Stomach smooth muscle (tissue), 2 donors: ENCODE measurements around the gene SH3TC1.

Source experiments
- H3K27ac ChIP-seq: one replicate; pipeline ENCODE4 v1.7.0; 2013; ENCODE audit warnings: mild to moderate bottlenecking, low read length, inconsistent platforms
- H3K27me3 ChIP-seq, 2 donors: one replicate each; pipeline ENCODE4 v1.7.0; 2013; ENCODE audit warnings: low read length in 2 of 2; ENCODE audit not compliant: insufficient read depth in 2 of 2, control insufficient read depth in 1 of 2
- H3K36me3 ChIP-seq, 2 donors: one replicate each; pipeline ENCODE4 v1.7.0; 2013; ENCODE audit warnings: low read length in 2 of 2; ENCODE audit not compliant: control insufficient read depth in 2 of 2, insufficient read depth in 2 of 2
- H3K4me1 ChIP-seq: one replicate; pipeline ENCODE4 v1.7.0; 2013; ENCODE audit warnings: low read length; ENCODE audit not compliant: control insufficient read depth, insufficient read depth
- H3K4me3 ChIP-seq, 2 donors: one replicate each; pipeline ENCODE4 v1.7.0; 2013; ENCODE audit warnings: low read length in 2 of 2
- H3K9ac ChIP-seq, 2 donors: one replicate each; pipeline ENCODE4 v1.7.0; 2013; ENCODE audit warnings: low read length in 2 of 2, mild to moderate bottlenecking in 1 of 2
- H3K9me3 ChIP-seq, 2 donors: one replicate each; pipeline ENCODE4 v1.7.0; 2013; ENCODE audit warnings: low read length in 2 of 2; ENCODE audit not compliant: control insufficient read depth in 2 of 2
- donor health status: healthy.
- donor health status: Pancreatic carcinoma.

SH3TC1 gene

GRCh38 chr4:8247047-8247930 is 48.2 kb downstream of the SH3TC1 start:
- no peak overlapping the region for H3K4me3 ChIP-seq
- no peak overlapping the region for H3K27ac ChIP-seq
- H3K4me1 ChIP-seq: peaks cover 4% of the 10 kb centered on the region
- no peaks in the 10 kb centered on the region for H3K27me3 ChIP-seq
- H3K9ac ChIP-seq: no peak overlapping the region
- no peaks in the 10 kb centered on the region for H3K36me3 ChIP-seq
- no peaks in the 10 kb centered on the region for H3K9me3 ChIP-seq

- Histone ChIP-seq H3K9me3 (no peaks in the 10 kb centered on the region), H3K9ac (no peak overlapping the region), H3K4me3 (no peak overlapping the region), H3K27me3 (no peaks in the 10 kb centered on the region), H3K4me1 (no peaks in the 10 kb centered on the region), H3K27ac (no peak overlapping the region), H3K36me3 (no peaks in the 10 kb centered on the region)
Measured at GRCh38 chr4:8248091-8248490, 49.0 kb downstream of the SH3TC1 start.

GRCh38 chr4:8250227-8250626 is 51.1 kb downstream of the SH3TC1 start:
- no peaks in the 10 kb centered on the region for H3K36me3 ChIP-seq
- H3K4me3 ChIP-seq: no peak overlapping the region
- no peak overlapping the region for H3K27ac ChIP-seq
- no peak overlapping the region for H3K9ac ChIP-seq
- no peaks in the 10 kb centered on the region for H3K4me1 ChIP-seq
- H3K27me3 ChIP-seq: no peaks in the 10 kb centered on the region
- H3K9me3 ChIP-seq: no peaks in the 10 kb centered on the region

DNA sequence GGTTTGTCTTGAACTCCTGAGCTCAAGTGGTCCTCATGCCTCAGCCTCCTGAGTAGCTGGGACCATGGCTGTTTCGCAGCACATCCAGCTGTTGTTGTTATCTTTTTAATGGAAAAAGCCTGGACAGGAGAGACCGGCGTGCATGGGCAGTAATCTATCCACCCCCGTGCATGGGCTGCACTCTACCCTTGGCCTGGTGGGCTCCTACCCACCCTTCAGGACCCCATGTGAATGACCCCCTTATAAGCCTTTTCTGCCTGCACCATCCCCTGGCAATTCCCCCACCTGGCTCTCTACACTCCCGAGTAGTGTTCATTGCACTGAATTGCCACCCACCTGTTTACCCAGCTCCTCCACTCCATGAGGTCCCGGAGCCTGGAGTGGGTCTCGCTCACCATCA is 51.5 kb downstream of the SH3TC1 start:
- no peaks in the 10 kb centered on the region for H3K9me3 ChIP-seq
- H3K27me3 ChIP-seq: no peaks in the 10 kb centered on the region
- H3K9ac ChIP-seq: no peak overlapping the region
- H3K4me1 ChIP-seq: no peaks in the 10 kb centered on the region
- no peak overlapping the region for H3K27ac ChIP-seq
- no peak overlapping the region for H3K4me3 ChIP-seq
- H3K36me3 ChIP-seq: no peaks in the 10 kb centered on the region

- no peaks in the 10 kb centered on the region for H3K27me3 ChIP-seq
- no peak overlapping the region for H3K4me3 ChIP-seq
- no peaks in the 10 kb centered on the region for H3K9me3 ChIP-seq
- H3K4me1 ChIP-seq: no peaks in the 10 kb centered on the region
- no peak overlapping the region for H3K27ac ChIP-seq
- H3K9ac ChIP-seq: no peak overlapping the region
- H3K36me3 ChIP-seq: no peaks in the 10 kb centered on the region
Measured at GRCh38 chr4:8251110-8251883, 52.2 kb downstream of the SH3TC1 start.

DNA sequence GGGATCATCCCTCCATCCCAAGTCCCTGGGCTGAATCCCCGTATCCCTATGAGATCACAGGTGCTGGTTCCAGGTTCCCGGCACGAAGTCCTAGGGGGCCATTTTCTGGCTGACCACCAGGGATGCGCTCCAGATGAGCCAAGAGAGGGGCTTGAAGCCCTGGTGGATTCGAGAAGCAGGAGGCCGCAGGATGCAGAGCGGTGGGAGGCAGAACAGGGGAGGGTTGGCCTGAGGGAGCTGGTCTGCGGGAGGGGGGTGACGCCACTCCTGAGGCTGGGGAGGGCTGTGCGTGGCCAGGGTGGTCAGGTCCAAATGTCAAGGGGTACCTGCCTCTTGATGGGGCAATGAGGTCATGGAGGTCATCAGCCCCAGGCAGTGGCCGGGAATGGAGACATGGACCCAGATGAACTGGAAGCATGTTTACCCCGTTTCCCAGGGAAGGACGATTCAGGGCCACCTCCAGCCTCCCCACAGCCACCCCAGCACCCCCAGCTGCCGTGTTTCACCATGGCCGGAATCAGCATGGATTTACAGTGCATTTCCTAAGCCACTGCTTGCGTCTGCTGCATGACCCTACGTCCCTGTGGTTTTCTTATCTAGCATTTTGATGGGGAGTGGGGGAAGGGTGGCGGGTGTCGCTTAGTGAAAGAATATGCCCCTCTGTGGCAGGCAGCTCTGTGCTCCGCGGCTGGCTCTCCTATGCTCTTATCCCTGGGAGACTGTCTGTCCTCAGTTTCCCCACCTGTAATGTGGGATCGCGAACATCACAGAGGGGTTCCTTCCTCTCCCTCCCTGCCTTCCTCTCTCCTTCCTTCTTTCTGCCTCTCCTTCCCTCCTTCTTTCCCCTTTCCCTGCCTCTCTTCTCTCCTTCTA is 53.4 kb downstream of the SH3TC1 start:
- no peaks in the 10 kb centered on the region for H3K4me1 ChIP-seq
- H3K36me3 ChIP-seq: no peaks in the 10 kb centered on the region
- no peak overlapping the region for H3K9ac ChIP-seq
- H3K27ac ChIP-seq: no peak overlapping the region
- H3K4me3 ChIP-seq: no peak overlapping the region
- no peaks in the 10 kb centered on the region for H3K9me3 ChIP-seq
- no peaks in the 10 kb centered on the region for H3K27me3 ChIP-seq

GRCh38 chr4:8254076-8254475 is 55.0 kb downstream of the SH3TC1 start:
- Histone ChIP-seq H3K36me3 (no peaks in the 10 kb centered on the region), H3K9me3 (no peaks in the 10 kb centered on the region), H3K9ac (no peak overlapping the region), H3K4me3 (no peak overlapping the region), H3K4me1 (no peaks in the 10 kb centered on the region), H3K27me3 (no peaks in the 10 kb centered on the region), H3K27ac (no peak overlapping the region)

DNA sequence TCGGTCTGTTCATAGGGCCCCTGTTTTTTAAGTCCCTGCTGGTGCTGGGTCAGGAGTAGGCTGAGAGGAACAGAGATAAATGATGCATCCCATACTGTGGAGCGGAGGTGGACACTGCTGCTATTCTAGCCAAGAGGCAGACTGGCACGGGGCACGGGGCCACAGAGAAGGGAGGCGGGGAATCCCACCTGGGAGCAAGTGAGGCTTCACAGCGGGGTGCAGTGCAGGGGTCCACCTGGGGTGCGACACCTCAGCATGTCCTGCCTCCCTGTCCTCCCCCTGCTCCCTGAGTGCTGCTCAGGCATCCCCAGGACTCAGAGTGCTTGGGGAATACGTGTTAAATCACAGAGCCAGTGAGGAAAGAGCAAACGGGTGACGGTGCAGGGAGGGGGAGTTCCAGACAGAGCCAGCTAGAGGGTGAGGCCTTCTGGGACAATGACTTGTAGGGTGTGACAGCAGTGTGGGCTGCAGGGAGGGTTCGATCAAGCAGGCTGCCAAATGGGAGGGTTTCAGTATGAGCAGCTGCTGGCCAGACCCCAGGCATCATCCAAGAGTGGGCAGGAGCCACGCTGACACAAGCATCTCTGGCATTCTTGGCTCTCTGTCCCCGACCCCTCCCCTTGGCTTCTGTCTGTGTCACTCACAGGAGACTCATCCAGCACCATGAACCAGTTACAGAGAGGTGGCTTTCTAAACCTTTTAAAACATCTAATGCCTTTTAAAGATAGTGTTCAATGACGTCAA is 56.8 kb downstream of the SH3TC1 start:
- Histone ChIP-seq H3K9me3 (no peaks in the 10 kb centered on the region), H3K4me1 (peaks cover 4% of the 10 kb centered on the region), H3K36me3 (no peaks in the 10 kb centered on the region), H3K27me3 (no peaks in the 10 kb centered on the region), H3K4me3 (no peak overlapping the region), H3K27ac (no peak overlapping the region), H3K9ac (no peak overlapping the region)

DNA sequence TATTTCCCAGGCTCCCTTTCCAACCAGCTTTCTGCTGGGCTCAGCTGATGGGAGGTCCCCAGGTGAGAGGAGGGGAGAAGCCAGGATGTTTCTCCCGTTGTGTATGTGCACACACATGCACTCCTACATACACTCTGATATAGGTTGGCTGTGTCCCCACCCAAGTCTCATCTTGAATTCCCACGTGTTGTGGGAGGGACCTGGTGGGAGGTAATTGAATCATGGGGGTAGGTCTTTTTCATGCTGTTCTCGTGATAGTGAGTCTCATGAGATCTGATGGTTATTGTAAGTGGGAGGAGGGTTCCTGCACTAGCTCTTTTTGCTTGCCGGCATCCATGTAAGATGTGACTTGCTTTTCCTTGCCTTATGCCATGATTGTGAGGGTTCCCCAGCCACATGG is 58.8 kb downstream of the SH3TC1 start:
- no peaks in the 10 kb centered on the region for H3K27me3 ChIP-seq
- H3K27ac ChIP-seq: no peak overlapping the region
- H3K4me1 ChIP-seq: peaks cover 7% of the 10 kb centered on the region
- H3K9me3 ChIP-seq: no peaks in the 10 kb centered on the region
- no peak overlapping the region for H3K9ac ChIP-seq
- no peaks in the 10 kb centered on the region for H3K36me3 ChIP-seq
- H3K4me3 ChIP-seq: no peak overlapping the region
